WTC11 (cell line): ENCODE measurements around the gene RHBDD1. TPM values are rescaled to one million over a fixed set of nuclear protein-coding genes. Genes with fewer than 3 reads are reported as not detected.

Source experiments
- ATAC-seq: fragments of 200-7000 bp; cut with Tn5 transposase; 2 replicates; pipeline ENCODE4 v1.10.0; 2021; ENCODE audit warnings: mild to moderate bottlenecking, moderate library complexity
- CTCF ChIA-PET: fragments of 300-600 bp; sonication (Branson Sonifier 250); formaldehyde crosslinking; loops from one replicate; lab custom pipeline; 2021; ENCODE audit warnings: antibody characterized with exemption; lab: Charles Lee
- POLR2A ChIA-PET: fragments of 350-600 bp; sonication (Branson Sonifier 250); formaldehyde crosslinking; loops from one replicate; lab custom pipeline; 2021; ENCODE audit warnings: antibody characterized with exemption; lab: Charles Lee
- DNase-seq: peaks from one replicate; pipeline ENCODE4 v3.0.0; 2021; ENCODE audit warnings: low spot score
- H3K27ac Mint-ChIP-seq: 2 replicates; pipeline ENCODE4 v1.8.0; 2021; ENCODE audit warnings: mixed read lengths
- H3K27me3 Mint-ChIP-seq: 2 replicates; pipeline ENCODE4 v1.8.0; 2021; ENCODE audit warnings: low read depth, mild to moderate bottlenecking, moderate library complexity, mixed read lengths
- H3K36me3 Mint-ChIP-seq: 2 replicates; pipeline ENCODE4 v1.8.0; 2021; ENCODE audit warnings: mixed read lengths
- H3K4me1 Mint-ChIP-seq: 2 replicates; pipeline ENCODE4 v1.8.0; 2022; ENCODE audit warnings: mixed read lengths
- H3K4me3 Mint-ChIP-seq: 2 replicates; pipeline ENCODE4 v1.8.0; 2021; ENCODE audit warnings: mild to moderate bottlenecking, moderate library complexity, mixed read lengths
- H3K9me3 Mint-ChIP-seq: 2 replicates; pipeline ENCODE4 v1.8.0; 2021; ENCODE audit warnings: mixed read lengths
- ATF1 ChIP-seq: sonication (generic); formaldehyde crosslinking; IDR thresholded peaks from 2 replicates; pipeline ENCODE4 v1.8.1; 2023; ENCODE audit warnings: mild to moderate bottlenecking, moderate library complexity, missing genetic modification reagents
- ETV6 ChIP-seq: sonication (generic); formaldehyde crosslinking; IDR thresholded peaks from 2 replicates; pipeline ENCODE4 v1.8.1; 2022; ENCODE audit warnings: mild to moderate bottlenecking, missing genetic modification reagents
- IRF2 ChIP-seq: sonication (generic); formaldehyde crosslinking; IDR thresholded peaks from 2 replicates; pipeline ENCODE4 v1.8.0; 2022; ENCODE audit warnings: low read depth, missing genetic modification reagents, borderline replicate concordance
- JAZF1 ChIP-seq: fragments of 250-450 bp; sonication (Bioruptor Pico); IDR thresholded peaks from 2 replicates; pipeline ENCODE4 v1.9.0; 2021; ENCODE audit warnings: moderate library complexity, mild to moderate bottlenecking, inconsistent platforms
- NR1H2 ChIP-seq: sonication (generic); formaldehyde crosslinking; IDR thresholded peaks from 2 replicates; pipeline ENCODE4 v1.9.0; 2021; ENCODE audit warnings: mild to moderate bottlenecking, moderate library complexity, missing genetic modification reagents
- NR2C2 ChIP-seq: sonication (generic); formaldehyde crosslinking; IDR thresholded peaks from 2 replicates; pipeline ENCODE4 v1.8.0; 2022; ENCODE audit warnings: mild to moderate bottlenecking, missing genetic modification reagents
- SOX15 ChIP-seq: fragments of 250-450 bp; sonication (Bioruptor Pico); IDR thresholded peaks from 2 replicates; pipeline ENCODE4 v1.9.0; 2021; ENCODE audit warnings: mild to moderate bottlenecking
- SP1 ChIP-seq: sonication (generic); formaldehyde crosslinking; conservative IDR thresholded peaks from 2 replicates; pipeline ENCODE4 v1.8.1; 2022; ENCODE audit warnings: missing genetic modification reagents
- ZNF232 ChIP-seq: sonication (generic); formaldehyde crosslinking; IDR thresholded peaks from 2 replicates; pipeline ENCODE4 v1.8.0; 2022; ENCODE audit warnings: mild to moderate bottlenecking, missing genetic modification reagents
- ZNF423 ChIP-seq: fragments of 250-450 bp; sonication (Bioruptor Pico); IDR thresholded peaks from 2 replicates; pipeline ENCODE4 v2.1.2; 2022; ENCODE audit warnings: mild to moderate bottlenecking, moderate library complexity
- total RNA-seq: library from RNA; stranded (reverse); gene quantifications from 3 replicates; pipeline ENCODE4 v1.2.3, GENCODE V29; 2021
- TF ChIP-seq, protein P1 (sequence below): sonication (generic); formaldehyde crosslinking; IDR thresholded peaks from 2 replicates; pipeline ENCODE4 v1.8.1; 2022; ENCODE audit warnings: mild to moderate bottlenecking, missing genetic modification reagents, moderate library complexity, borderline replicate concordance
- TF ChIP-seq, protein P2 (sequence below): sonication (generic); formaldehyde crosslinking; IDR thresholded peaks from 2 replicates; pipeline ENCODE4 v1.8.0; 2022; ENCODE audit warnings: mild to moderate bottlenecking, missing genetic modification reagents
- TF ChIP-seq, protein P3 (sequence below): fragments of 250-450 bp; sonication (Bioruptor Pico); IDR thresholded peaks from 2 replicates; pipeline ENCODE4 v1.9.0; 2021; ENCODE audit warnings: mild to moderate bottlenecking
- TF ChIP-seq, protein P4 (sequence below): fragments of 250-450 bp; sonication (Bioruptor Pico); conservative IDR thresholded peaks from 2 replicates; pipeline ENCODE4 v1.9.0; 2021; ENCODE audit warnings: mild to moderate bottlenecking
- TF ChIP-seq, protein P5 (sequence below): sonication (generic); formaldehyde crosslinking; IDR thresholded peaks from 2 replicates; pipeline ENCODE4 v1.8.1; 2023; ENCODE audit warnings: mild to moderate bottlenecking, missing genetic modification reagents, moderate library complexity
- TF ChIP-seq, protein P6 (sequence below): sonication (generic); formaldehyde crosslinking; IDR thresholded peaks from 2 replicates; pipeline ENCODE4 v1.8.1; 2022; ENCODE audit warnings: low read depth, mild to moderate bottlenecking, moderate library complexity, missing genetic modification reagents, borderline replicate concordance
- TF ChIP-seq, protein P7 (sequence below): sonication (generic); formaldehyde crosslinking; IDR thresholded peaks from 2 replicates; pipeline ENCODE4 v1.8.1; 2022; ENCODE audit warnings: missing genetic modification reagents, borderline replicate concordance
- TF ChIP-seq, protein P8 (sequence below): sonication (generic); formaldehyde crosslinking; IDR thresholded peaks from 2 replicates; pipeline ENCODE4 v1.8.1; 2023; ENCODE audit warnings: mild to moderate bottlenecking, missing genetic modification reagents
- TF ChIP-seq, protein P9 (sequence below): fragments of 250-450 bp; sonication (Bioruptor Pico); IDR thresholded peaks from 2 replicates; pipeline ENCODE4 v1.9.0; 2021; ENCODE audit warnings: mild to moderate bottlenecking

Gene RHBDD1
- total RNA-seq, 1 experiment from 2014 or later, result 25.7 TPM

DNA sequence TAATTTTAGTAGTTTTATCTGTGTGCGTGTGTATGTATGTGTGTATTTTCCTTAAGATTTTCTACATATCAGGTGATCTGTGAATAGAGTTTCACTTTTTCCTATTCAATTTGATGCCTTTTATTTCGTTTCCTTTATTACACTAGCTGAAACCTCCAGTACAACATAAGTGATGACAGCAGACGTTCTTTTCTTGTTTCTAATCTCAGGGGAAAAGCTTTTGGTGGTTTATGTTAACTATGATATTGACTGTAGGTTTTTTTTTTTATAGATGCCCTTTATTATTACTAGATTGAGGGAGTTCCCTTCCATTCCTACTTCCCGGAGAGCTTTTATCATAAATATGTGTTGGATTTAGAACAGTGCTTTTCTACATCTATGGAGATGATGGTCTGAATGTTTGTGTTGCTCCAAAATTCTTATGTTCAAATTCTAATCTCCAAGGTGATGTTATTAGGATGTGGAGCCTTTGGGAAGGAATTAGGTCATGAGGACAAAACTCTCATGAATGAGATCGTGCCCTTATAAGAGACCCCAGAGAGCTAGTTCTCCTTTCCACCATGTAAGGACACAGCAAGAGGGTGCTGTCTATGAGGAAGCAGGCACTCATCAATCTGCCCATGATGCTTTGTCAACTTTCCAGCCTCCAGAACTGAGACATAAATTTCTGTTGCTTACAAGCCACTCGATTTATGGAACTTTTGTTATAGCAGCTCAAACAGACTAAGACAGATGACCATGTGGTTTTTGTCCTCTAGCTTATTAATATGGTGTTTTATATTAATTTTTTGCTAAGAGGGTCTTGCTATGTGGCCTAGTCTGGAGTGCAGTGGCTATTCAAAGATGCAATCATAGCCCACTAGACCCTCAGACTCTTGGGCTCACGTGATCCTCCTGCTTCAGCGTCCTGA is 5.9 kb upstream of the RHBDD1 start:
- Mint-ChIP-seq H3K4me1 (no peaks in the 10 kb centered on the region), H3K36me3 (no peaks in the 10 kb centered on the region), H3K9me3 (no peaks in the 10 kb centered on the region), H3K27me3 (peaks cover 4% of the 10 kb centered on the region), H3K4me3 (no peak overlapping the region), H3K27ac (no peak overlapping the region)
- ATAC-seq, result no peak
- TF ChIP-seq, protein P1, sequence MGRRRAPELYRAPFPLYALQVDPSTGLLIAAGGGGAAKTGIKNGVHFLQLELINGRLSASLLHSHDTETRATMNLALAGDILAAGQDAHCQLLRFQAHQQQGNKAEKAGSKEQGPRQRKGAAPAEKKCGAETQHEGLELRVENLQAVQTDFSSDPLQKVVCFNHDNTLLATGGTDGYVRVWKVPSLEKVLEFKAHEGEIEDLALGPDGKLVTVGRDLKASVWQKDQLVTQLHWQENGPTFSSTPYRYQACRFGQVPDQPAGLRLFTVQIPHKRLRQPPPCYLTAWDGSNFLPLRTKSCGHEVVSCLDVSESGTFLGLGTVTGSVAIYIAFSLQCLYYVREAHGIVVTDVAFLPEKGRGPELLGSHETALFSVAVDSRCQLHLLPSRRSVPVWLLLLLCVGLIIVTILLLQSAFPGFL (CRISPR knock-in tag), result no peak
- TF ChIP-seq IRF2 (CRISPR knock-in tag) (no peak), JAZF1 (no peak), SOX15 (CRISPR knock-in tag) (no peak), SP1 (CRISPR knock-in tag) (no peak), NR2C2 (CRISPR knock-in tag) (no peak), ZNF423 (CRISPR knock-in tag) (no peak), ZNF232 (CRISPR knock-in tag) (no peak), NR1H2 (CRISPR knock-in tag) (no peak), ATF1 (CRISPR knock-in tag) (no peak), ETV6 (CRISPR knock-in tag) (no peak)
- TF ChIP-seq, protein P2, sequence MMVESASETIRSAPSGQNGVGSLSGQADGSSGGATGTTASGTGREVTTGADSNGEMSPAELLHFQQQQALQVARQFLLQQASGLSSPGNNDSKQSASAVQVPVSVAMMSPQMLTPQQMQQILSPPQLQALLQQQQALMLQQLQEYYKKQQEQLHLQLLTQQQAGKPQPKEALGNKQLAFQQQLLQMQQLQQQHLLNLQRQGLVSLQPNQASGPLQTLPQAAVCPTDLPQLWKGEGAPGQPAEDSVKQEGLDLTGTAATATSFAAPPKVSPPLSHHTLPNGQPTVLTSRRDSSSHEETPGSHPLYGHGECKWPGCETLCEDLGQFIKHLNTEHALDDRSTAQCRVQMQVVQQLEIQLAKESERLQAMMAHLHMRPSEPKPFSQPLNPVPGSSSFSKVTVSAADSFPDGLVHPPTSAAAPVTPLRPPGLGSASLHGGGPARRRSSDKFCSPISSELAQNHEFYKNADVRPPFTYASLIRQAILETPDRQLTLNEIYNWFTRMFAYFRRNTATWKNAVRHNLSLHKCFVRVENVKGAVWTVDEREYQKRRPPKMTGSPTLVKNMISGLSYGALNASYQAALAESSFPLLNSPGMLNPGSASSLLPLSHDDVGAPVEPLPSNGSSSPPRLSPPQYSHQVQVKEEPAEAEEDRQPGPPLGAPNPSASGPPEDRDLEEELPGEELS (CRISPR knock-in tag), result no peak
- TF ChIP-seq, protein P3, sequence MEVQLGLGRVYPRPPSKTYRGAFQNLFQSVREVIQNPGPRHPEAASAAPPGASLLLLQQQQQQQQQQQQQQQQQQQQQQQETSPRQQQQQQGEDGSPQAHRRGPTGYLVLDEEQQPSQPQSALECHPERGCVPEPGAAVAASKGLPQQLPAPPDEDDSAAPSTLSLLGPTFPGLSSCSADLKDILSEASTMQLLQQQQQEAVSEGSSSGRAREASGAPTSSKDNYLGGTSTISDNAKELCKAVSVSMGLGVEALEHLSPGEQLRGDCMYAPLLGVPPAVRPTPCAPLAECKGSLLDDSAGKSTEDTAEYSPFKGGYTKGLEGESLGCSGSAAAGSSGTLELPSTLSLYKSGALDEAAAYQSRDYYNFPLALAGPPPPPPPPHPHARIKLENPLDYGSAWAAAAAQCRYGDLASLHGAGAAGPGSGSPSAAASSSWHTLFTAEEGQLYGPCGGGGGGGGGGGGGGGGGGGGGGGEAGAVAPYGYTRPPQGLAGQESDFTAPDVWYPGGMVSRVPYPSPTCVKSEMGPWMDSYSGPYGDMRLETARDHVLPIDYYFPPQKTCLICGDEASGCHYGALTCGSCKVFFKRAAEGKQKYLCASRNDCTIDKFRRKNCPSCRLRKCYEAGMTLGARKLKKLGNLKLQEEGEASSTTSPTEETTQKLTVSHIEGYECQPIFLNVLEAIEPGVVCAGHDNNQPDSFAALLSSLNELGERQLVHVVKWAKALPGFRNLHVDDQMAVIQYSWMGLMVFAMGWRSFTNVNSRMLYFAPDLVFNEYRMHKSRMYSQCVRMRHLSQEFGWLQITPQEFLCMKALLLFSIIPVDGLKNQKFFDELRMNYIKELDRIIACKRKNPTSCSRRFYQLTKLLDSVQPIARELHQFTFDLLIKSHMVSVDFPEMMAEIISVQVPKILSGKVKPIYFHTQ, result no peak
- TF ChIP-seq, protein P4, sequence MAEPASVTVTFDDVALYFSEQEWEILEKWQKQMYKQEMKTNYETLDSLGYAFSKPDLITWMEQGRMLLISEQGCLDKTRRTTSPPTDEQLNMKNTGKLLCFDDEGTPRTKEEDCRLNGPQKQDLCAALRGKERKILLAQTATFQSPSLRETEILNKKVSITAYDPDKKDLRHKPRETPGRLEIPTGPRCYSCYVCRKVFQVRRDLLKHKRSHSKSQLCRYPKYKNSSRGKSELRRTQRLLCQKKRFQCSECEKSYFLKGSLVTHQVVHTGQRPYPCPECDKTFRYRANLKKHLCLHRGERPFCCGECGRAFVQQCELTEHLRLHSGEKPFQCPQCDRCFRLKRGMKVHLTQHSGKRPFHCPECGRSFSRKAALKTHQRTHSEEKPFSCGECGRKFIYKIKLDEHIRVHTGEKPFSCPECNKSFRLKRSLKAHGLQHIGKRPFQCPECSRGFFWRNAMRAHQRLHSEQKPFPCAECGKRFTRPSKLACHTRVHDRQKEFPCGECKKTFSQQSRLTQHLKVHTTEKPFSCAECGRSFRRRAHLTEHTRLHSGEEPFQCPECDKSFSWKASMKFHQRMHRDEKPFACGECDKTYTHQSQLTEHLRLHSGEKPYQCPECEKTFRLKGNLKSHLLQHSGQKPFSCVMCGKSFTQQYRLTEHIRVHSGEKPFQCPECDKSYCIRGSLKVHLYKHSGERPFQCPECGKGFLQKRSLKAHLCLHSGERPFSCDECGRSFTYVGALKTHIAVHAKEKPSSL, result no peak
- TF ChIP-seq, protein P5, sequence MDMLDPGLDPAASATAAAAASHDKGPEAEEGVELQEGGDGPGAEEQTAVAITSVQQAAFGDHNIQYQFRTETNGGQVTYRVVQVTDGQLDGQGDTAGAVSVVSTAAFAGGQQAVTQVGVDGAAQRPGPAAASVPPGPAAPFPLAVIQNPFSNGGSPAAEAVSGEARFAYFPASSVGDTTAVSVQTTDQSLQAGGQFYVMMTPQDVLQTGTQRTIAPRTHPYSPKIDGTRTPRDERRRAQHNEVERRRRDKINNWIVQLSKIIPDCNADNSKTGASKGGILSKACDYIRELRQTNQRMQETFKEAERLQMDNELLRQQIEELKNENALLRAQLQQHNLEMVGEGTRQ (CRISPR knock-in tag), result no peak
- TF ChIP-seq, protein P6, sequence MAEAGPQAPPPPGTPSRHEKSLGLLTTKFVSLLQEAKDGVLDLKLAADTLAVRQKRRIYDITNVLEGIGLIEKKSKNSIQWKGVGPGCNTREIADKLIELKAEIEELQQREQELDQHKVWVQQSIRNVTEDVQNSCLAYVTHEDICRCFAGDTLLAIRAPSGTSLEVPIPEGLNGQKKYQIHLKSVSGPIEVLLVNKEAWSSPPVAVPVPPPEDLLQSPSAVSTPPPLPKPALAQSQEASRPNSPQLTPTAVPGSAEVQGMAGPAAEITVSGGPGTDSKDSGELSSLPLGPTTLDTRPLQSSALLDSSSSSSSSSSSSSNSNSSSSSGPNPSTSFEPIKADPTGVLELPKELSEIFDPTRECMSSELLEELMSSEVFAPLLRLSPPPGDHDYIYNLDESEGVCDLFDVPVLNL, result no peak
- TF ChIP-seq, protein P7, sequence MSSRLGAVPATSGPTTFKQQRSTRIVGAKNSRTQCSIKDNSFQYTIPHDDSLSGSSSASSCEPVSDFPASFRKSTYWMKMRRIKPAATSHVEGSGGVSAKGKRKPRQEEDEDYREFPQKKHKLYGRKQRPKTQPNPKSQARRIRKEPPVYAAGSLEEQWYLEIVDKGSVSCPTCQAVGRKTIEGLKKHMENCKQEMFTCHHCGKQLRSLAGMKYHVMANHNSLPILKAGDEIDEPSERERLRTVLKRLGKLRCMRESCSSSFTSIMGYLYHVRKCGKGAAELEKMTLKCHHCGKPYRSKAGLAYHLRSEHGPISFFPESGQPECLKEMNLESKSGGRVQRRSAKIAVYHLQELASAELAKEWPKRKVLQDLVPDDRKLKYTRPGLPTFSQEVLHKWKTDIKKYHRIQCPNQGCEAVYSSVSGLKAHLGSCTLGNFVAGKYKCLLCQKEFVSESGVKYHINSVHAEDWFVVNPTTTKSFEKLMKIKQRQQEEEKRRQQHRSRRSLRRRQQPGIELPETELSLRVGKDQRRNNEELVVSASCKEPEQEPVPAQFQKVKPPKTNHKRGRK (CRISPR knock-in tag), result no peak
- TF ChIP-seq, protein P8, sequence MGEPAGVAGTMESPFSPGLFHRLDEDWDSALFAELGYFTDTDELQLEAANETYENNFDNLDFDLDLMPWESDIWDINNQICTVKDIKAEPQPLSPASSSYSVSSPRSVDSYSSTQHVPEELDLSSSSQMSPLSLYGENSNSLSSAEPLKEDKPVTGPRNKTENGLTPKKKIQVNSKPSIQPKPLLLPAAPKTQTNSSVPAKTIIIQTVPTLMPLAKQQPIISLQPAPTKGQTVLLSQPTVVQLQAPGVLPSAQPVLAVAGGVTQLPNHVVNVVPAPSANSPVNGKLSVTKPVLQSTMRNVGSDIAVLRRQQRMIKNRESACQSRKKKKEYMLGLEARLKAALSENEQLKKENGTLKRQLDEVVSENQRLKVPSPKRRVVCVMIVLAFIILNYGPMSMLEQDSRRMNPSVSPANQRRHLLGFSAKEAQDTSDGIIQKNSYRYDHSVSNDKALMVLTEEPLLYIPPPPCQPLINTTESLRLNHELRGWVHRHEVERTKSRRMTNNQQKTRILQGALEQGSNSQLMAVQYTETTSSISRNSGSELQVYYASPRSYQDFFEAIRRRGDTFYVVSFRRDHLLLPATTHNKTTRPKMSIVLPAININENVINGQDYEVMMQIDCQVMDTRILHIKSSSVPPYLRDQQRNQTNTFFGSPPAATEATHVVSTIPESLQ (CRISPR knock-in tag), result no peak
- TF ChIP-seq, protein P9, sequence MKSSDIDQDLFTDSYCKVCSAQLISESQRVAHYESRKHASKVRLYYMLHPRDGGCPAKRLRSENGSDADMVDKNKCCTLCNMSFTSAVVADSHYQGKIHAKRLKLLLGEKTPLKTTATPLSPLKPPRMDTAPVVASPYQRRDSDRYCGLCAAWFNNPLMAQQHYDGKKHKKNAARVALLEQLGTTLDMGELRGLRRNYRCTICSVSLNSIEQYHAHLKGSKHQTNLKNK (CRISPR knock-in tag), result no peak
- POLR2A ChIA-PET, result no interaction called here
- no peak for DNase-seq
- CTCF ChIA-PET, result interaction anchor here (0.8 kb wide), 1 partner anchor 204 kb away, joined by 3 read pairs; no protein-coding TSS in a partner anchor
